Astrocyte of the cerebellum (primary cell): ENCODE results near the gene UFM1.
A peak's percentile ranks its signal among the peaks of the same experiment; 100 is the strongest.
"Not testable (repeated sequence)": the region's sequence is repeated elsewhere in the genome, so short reads cannot be mapped to it uniquely, and the experiment has no call there.

Source experiments
- DNase-seq: peaks from one replicate; pipeline ENCODE4 v3.0.0-alpha.2; 2011; ENCODE audit warnings: low read depth
- H3K4me3 ChIP-seq: 2 replicates; pipeline ENCODE4 v1.5.1; 2011; ENCODE audit warnings: mild to moderate bottlenecking, low read depth, low read length, moderate library complexity
- CTCF ChIP-seq: IDR thresholded peaks from 2 replicates; pipeline ENCODE4 v1.5.1; 2012; ENCODE audit warnings: low read length, low read depth, moderate library complexity, mild to moderate bottlenecking; ENCODE audit errors: missing control alignments
- in situ Hi-C: cut with HindIII; loops from 2 replicates; pipeline ENCODE4 v1.10.0; 2017; ENCODE audit warnings: low sequenced_read_pairs

The UFM1 gene

GRCh38 chr13:38349390-38350113 lies at the start of gene UFM1:
Gene UFM1 (plus strand): TSS chr13:38349851. CDS start chr13:38349920, 69 bp downstream.
- no peak for TF ChIP-seq CTCF
- in situ Hi-C loops: no loop called here
- peak within 1 kb of the TSS; percentile 85 for H3K4me3 ChIP-seq
- peak; percentile 90 for DNase-seq

DNA sequence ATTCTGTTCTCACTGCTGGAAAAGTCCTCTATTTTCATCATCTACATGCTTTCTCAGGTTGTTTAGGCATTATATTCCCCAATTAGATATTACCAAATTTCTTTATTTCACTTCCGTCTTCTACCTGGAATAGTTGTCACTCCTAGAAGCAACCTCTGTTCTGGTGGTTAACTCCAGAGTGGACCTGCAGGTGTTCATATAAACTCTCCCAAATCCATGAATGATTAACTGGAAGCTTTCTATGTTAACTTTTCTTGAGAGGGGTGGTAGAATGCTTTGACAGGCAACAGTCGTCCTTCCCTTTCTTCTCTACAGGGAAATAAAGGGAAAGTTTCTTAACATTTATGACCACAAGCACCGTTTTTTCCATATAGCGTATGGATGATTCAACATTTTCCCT lies 48.4 kb upstream of the UFM1 start:
- in situ Hi-C loops: no loop called here
- no peak overlapping the region for H3K4me3 ChIP-seq
- TF ChIP-seq CTCF: no peak
- no peak for DNase-seq

DNA sequence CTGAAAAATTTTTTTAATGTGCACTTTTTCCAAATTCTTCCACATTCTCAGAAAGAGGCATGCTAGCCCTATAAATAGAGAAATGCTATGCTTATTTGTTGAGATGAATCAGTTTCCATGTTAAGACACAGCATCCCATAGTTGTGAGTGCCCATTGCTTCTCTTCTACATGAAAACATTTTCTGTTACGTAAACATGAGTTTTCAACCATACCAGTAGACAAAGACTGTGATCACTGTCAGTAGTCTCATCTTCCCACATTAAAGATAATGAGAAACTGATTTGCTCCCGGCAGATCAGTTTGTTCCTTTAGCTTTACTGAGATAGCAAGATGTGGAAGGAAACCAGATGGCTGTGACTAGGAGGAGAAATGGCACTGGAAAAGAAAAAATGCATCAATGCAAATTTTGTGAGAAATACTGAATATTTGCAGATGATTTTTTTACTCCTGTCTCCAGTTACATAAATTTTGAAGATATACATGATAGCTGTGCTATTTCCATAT lies 45.8 kb upstream of the UFM1 start:
- DNase-seq: no peak
- no peak overlapping the region for H3K4me3 ChIP-seq
- no peak for TF ChIP-seq CTCF
- in situ Hi-C loops: no loop called here

DNA sequence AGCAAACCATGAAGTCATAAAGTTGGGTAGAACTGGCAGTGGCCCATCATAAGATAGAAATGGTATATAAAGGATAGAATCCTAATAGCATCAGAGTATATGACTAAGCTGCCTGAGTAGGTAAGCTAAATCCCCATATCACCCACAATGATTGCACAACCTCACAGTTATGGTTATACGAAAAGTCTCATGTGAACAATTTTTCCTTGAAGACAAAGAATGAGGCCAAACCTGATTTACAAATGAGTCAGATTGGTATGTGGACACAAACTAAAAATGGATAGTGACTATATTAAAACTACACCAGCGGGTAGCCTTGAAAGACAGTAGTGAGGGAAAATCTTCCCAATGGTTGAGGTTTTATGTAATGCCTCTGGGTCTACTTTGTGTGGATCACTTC lies 40.9 kb upstream of the UFM1 start:
- DNase-seq: peak; percentile 23
- no peak overlapping the region for H3K4me3 ChIP-seq
- in situ Hi-C loops: no loop called here

GRCh38 chr13:38309397-38309796 lies 40.3 kb upstream of the UFM1 start:
- no peak overlapping the region for H3K4me3 ChIP-seq
- no peak for DNase-seq
- in situ Hi-C loops: no loop called here
- TF ChIP-seq CTCF: no peak

More for the DNA sequence above, 40.9 kb upstream of the UFM1 start:
- no peak for TF ChIP-seq CTCF

DNA sequence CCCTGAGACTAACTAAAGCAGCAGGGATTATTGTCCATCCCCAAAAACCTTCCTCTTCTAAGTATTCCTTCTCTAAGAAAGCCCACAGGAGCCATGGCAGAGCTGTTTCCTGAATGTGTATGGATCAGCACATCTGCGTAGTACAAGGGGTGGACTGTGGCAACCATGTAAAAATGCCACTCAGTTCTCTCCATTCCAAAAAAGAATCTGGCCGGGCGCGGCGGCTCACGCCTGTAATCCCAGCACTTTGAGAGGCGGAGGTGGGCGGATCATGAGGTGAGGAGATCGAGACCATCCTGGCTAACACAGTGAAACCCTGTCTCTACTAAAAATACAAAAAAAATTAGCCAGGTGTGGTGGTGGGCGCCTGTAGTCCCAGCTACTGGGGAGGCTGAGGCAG lies 38.5 kb upstream of the UFM1 start:
- in situ Hi-C loops, DNase-seq, H3K4me3 ChIP-seq: not testable (repeated sequence)

- DNase-seq: no peak
- TF ChIP-seq CTCF: no peak
- in situ Hi-C loops: no loop called here
- H3K4me3 ChIP-seq: no peak overlapping the region
Observed at GRCh38 chr13:38316129-38316528, 33.5 kb upstream of the UFM1 start.
